ENCODE data around the gene TPM1.

TPM1 gene

GRCh38 chr15:63065262-63066221 lies 23.0 kb downstream of the TPM1 start:
- no peaks in the 10 kb centered on the region for H3K4me1 ChIP-seq
- H3K9ac ChIP-seq: no peak overlapping the region
- no peak overlapping the region for H3K4me2 ChIP-seq (ENCODE audit: low read length)
- no peak overlapping the region for H3K4me3 ChIP-seq (ENCODE audit: low read depth, low read length)
- no peaks in the 10 kb centered on the region for H3K79me2 ChIP-seq
- no peak overlapping the region for H3K27ac ChIP-seq
- no peaks in the 10 kb centered on the region for H3K27me3 ChIP-seq (ENCODE audit: control insufficient read depth, insufficient read depth, low read length)
- H3K36me3 ChIP-seq (ENCODE audit: control insufficient read depth, insufficient read depth, low read length): no peaks in the 10 kb centered on the region
- H2AFZ ChIP-seq: no peak overlapping the region
- H3K9me3 ChIP-seq (ENCODE audit: control insufficient read depth, low read length): no peaks in the 10 kb centered on the region
- no peak for TF ChIP-seq CTCF (IDR thresholded peaks at IDR 0.05)

GRCh38 chr15:63066272-63066671 lies 23.7 kb downstream of the TPM1 start:
- Histone ChIP-seq H3K27ac (no peak overlapping the region), H3K4me2 (ENCODE audit: low read length) (no peak overlapping the region), H3K27me3 (ENCODE audit: control insufficient read depth, insufficient read depth, low read length) (no peaks in the 10 kb centered on the region), H3K9ac (no peak overlapping the region), H3K4me3 (ENCODE audit: low read depth, low read length) (no peak overlapping the region), H3K79me2 (no peaks in the 10 kb centered on the region), H3K9me3 (ENCODE audit: control insufficient read depth, low read length) (no peaks in the 10 kb centered on the region), H3K4me1 (no peaks in the 10 kb centered on the region), H3K36me3 (ENCODE audit: control insufficient read depth, insufficient read depth, low read length) (no peaks in the 10 kb centered on the region), H2AFZ (no peak overlapping the region)
- TF ChIP-seq CTCF (IDR thresholded peaks at IDR 0.05): no peak

DNA sequence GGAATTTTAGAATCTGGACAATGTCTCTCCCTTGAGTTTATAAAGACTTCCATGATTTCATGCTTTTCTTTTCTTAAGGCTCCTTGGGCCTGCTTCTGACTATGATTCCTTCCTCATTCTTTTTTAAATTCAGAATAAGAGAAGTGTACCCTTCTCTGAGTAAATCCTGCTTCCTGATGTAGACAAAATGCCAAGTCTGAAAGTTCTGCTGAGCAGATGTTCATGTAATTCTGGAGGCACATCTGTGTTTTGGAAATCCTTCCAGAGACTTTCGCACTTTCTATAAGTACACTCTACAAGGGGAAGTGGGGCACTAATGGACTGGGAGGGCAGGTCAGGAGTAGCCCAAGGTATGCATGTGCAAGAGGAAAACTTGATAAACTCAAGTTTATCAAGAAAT lies 24.8 kb downstream of the TPM1 start:
- Histone ChIP-seq H2AFZ (no peak overlapping the region), H3K36me3 (ENCODE audit: control insufficient read depth, insufficient read depth, low read length) (no peaks in the 10 kb centered on the region), H3K27me3 (ENCODE audit: control insufficient read depth, insufficient read depth, low read length) (no peaks in the 10 kb centered on the region), H3K4me2 (ENCODE audit: low read length) (no peak overlapping the region), H3K27ac (no peak overlapping the region), H3K4me3 (ENCODE audit: low read depth, low read length) (no peak overlapping the region), H3K79me2 (no peaks in the 10 kb centered on the region), H3K9ac (no peak overlapping the region), H3K9me3 (ENCODE audit: control insufficient read depth, low read length) (no peaks in the 10 kb centered on the region), H3K4me1 (no peaks in the 10 kb centered on the region)
- no peak for TF ChIP-seq CTCF (IDR thresholded peaks at IDR 0.05)

- H3K4me3 ChIP-seq (ENCODE audit: low read depth, low read length): no peak overlapping the region
- H3K79me2 ChIP-seq: no peaks in the 10 kb centered on the region
- TF ChIP-seq CTCF (IDR thresholded peaks at IDR 0.05): no peak
- no peak overlapping the region for H3K9ac ChIP-seq
- no peaks in the 10 kb centered on the region for H3K27me3 ChIP-seq (ENCODE audit: control insufficient read depth, insufficient read depth, low read length)
- H3K4me1 ChIP-seq: no peaks in the 10 kb centered on the region
- H3K36me3 ChIP-seq (ENCODE audit: control insufficient read depth, insufficient read depth, low read length): no peaks in the 10 kb centered on the region
- H3K9me3 ChIP-seq (ENCODE audit: control insufficient read depth, low read length): no peaks in the 10 kb centered on the region
- H2AFZ ChIP-seq: no peak overlapping the region
- H3K27ac ChIP-seq: no peak overlapping the region
- no peak overlapping the region for H3K4me2 ChIP-seq (ENCODE audit: low read length)
These were observed 25.6 kb downstream of the TPM1 start for GRCh38 chr15:63067976-63068743.
